IMR-90 (cell line): ENCODE measurements around the gene MYO7B. TPM values are rescaled to one million over a fixed set of nuclear protein-coding genes. Genes with fewer than 3 reads are reported as not detected.
A peak's percentile ranks its signal among the peaks of the same experiment; 100 is the strongest.

Source experiments
- ATAC-seq: fragments of 200-7000 bp; cut with Tn5 transposase; 2 replicates; pipeline ENCODE4 v1.9.1; 2020; ENCODE audit warnings: low read depth, mild to moderate bottlenecking, moderate library complexity
- BruUV-seq: library from RNA; stranded (reverse); fragments of 400-500 nt; replicated peaks from 2 replicates; lab custom pipeline; 2021; lab: Mats Ljungman, UMichigan
- CTCF ChIA-PET: fragments of 300-600 bp; formaldehyde crosslinking; extraction: SDS; loops from one replicate; lab custom pipeline; 2021; ENCODE audit warnings: antibody characterized with exemption; lab: Yijun Ruan, JAX
- POLR2A ChIA-PET: fragments of 300-600 bp; sonication (Branson Sonifier 250); formaldehyde crosslinking; loops from one replicate; lab custom pipeline; 2022; ENCODE audit warnings: antibody characterized with exemption; ENCODE audit not compliant: unreplicated experiment; lab: Charles Lee
- DNase-seq: peaks from one replicate; pipeline ENCODE4 v3.0.0; 2013
- H2AFZ ChIP-seq: replicated peaks from 2 replicates; pipeline ENCODE3; 2013; ENCODE audit warnings: low read length, mild to moderate bottlenecking; ENCODE audit not compliant: poor library complexity
- H2AK5ac ChIP-seq: 2 replicates; pipeline ENCODE4 v1.6.1; 2013; ENCODE audit warnings: low read depth, low read length, inconsistent platforms
- H2AK9ac ChIP-seq: replicated peaks from 2 replicates; pipeline ENCODE3; 2013; ENCODE audit warnings: mild to moderate bottlenecking, low read depth, low read length, moderate library complexity; ENCODE audit not compliant: poor library complexity
- H2BK120ac ChIP-seq: 2 replicates; pipeline ENCODE4 v1.6.1; 2013; ENCODE audit warnings: low read depth, low read length, inconsistent platforms
- H2BK15ac ChIP-seq: 3 replicates; pipeline ENCODE4 v1.6.1; 2013; ENCODE audit warnings: low read depth, low read length, inconsistent platforms
- H2BK20ac ChIP-seq: 2 replicates; pipeline ENCODE4 v1.6.1; 2013; ENCODE audit warnings: low read depth, mild to moderate bottlenecking, inconsistent platforms, low read length, moderate library complexity
- H2BK5ac ChIP-seq: 2 replicates; pipeline ENCODE4 v1.6.1; 2013; ENCODE audit warnings: mild to moderate bottlenecking, low read depth, low read length, inconsistent platforms; ENCODE audit not compliant: poor library complexity, severe bottlenecking
- H3K14ac ChIP-seq: replicated peaks from 2 replicates; pipeline ENCODE4 v1.6.1; 2013; ENCODE audit warnings: low read depth, low read length, inconsistent platforms
- H3K18ac ChIP-seq: 2 replicates; pipeline ENCODE4 v1.6.1; 2013; ENCODE audit warnings: low read depth, low read length, control low read depth
- H3K23ac ChIP-seq: 2 replicates; pipeline ENCODE4 v1.6.1; 2013; ENCODE audit warnings: low read depth, low read length, inconsistent platforms
- H3K27ac ChIP-seq: 2 replicates; pipeline ENCODE4 v1.5.1; 2013; ENCODE audit warnings: mild to moderate bottlenecking, control low read depth, low read length; ENCODE audit not compliant: insufficient read depth
- H3K27me3 ChIP-seq: 2 replicates; pipeline ENCODE4 v1.6.1; 2013; ENCODE audit warnings: low read length; ENCODE audit not compliant: control insufficient read depth, insufficient read depth
- H3K36me3 ChIP-seq: 2 replicates; pipeline ENCODE4 v1.6.1; 2013; ENCODE audit warnings: low read length, mixed read lengths; ENCODE audit not compliant: control insufficient read depth, insufficient read depth
- H3K4ac ChIP-seq: 2 replicates; pipeline ENCODE4 v1.6.1; 2013; ENCODE audit warnings: low read depth, low read length, inconsistent platforms
- H3K4me1 ChIP-seq: 2 replicates; pipeline ENCODE4 v1.6.1; 2013; ENCODE audit warnings: low read length, mixed read lengths; ENCODE audit not compliant: control insufficient read depth, insufficient read depth
- H3K4me2 ChIP-seq: 2 replicates; pipeline ENCODE4 v1.6.1; 2013; ENCODE audit warnings: low read depth, mild to moderate bottlenecking, control low read depth, low read length, moderate library complexity
- H3K4me3 ChIP-seq: 2 replicates; pipeline ENCODE4 v1.5.1; 2013; ENCODE audit warnings: low read depth, mild to moderate bottlenecking, control low read depth, low read length, moderate library complexity; ENCODE audit not compliant: insufficient read depth
- H3K56ac ChIP-seq: 2 replicates; pipeline ENCODE4 v1.6.1; 2013; ENCODE audit warnings: low read length, inconsistent platforms; ENCODE audit not compliant: insufficient read depth; ENCODE audit errors: extremely low read depth
- H3K79me1 ChIP-seq, 2 experiments: 2 replicates each; pipeline ENCODE4 v1.6.1; 2013; ENCODE audit warnings: low read length in 2 of 2, inconsistent platforms in 1 of 2, low read depth in 1 of 2
- H3K9ac ChIP-seq: 2 replicates; pipeline ENCODE4 v1.6.1; 2013; ENCODE audit warnings: low read depth, low read length, control low read depth
- H3K9me1 ChIP-seq: 2 replicates; pipeline ENCODE4 v1.6.1; 2013; ENCODE audit warnings: low read length, inconsistent platforms; ENCODE audit not compliant: insufficient read depth
- H3K9me3 ChIP-seq: 2 replicates; pipeline ENCODE4 v1.6.1; 2013; ENCODE audit warnings: low read length; ENCODE audit not compliant: control insufficient read depth, insufficient read depth
- H4K20me1 ChIP-seq: 2 replicates; pipeline ENCODE4 v1.6.1; 2013; ENCODE audit warnings: low read length, inconsistent platforms; ENCODE audit not compliant: insufficient read depth
- H4K5ac ChIP-seq: 2 replicates; pipeline ENCODE4 v1.6.1; 2013; ENCODE audit warnings: mild to moderate bottlenecking, low read depth, low read length, control low read depth
- H4K8ac ChIP-seq, 2 experiments: 2 replicates each; pipeline ENCODE4 v1.6.1; 2013; ENCODE audit warnings: low read depth in 2 of 2, low read length in 2 of 2, control low read depth in 1 of 2, inconsistent platforms in 1 of 2
- H4K91ac ChIP-seq: 2 replicates; pipeline ENCODE4 v1.6.1; 2013; ENCODE audit warnings: low read depth, low read length, inconsistent platforms; ENCODE audit not compliant: insufficient read depth
- BHLHE40 ChIP-seq: fragments of 150-350 bp; IDR thresholded peaks from 2 replicates; pipeline ENCODE4 v1.6.1; 2016; ENCODE audit warnings: mild to moderate bottlenecking, low read depth, low read length
- CEBPB ChIP-seq: IDR thresholded peaks from 2 replicates; pipeline ENCODE4 v1.6.1; 2012; ENCODE audit warnings: low read depth, low read length, improper control_type of control experiment
- CHD1 ChIP-seq: IDR thresholded peaks from 2 replicates; pipeline ENCODE4 v1.6.1; 2012; ENCODE audit warnings: low read depth, low read length, improper control_type of control experiment
- FOS ChIP-seq: fragments of 150-350 bp; IDR thresholded peaks from 2 replicates; pipeline ENCODE4 v1.6.1; 2016; ENCODE audit warnings: low read depth, low read length
- MAFK ChIP-seq: IDR thresholded peaks from 2 replicates; pipeline ENCODE4 v1.6.1; 2012; ENCODE audit warnings: low read depth, low read length, improper control_type of control experiment
- MAZ ChIP-seq: IDR thresholded peaks from 2 replicates; pipeline ENCODE4 v1.6.1; 2012; ENCODE audit warnings: low read depth, mild to moderate bottlenecking, low read length, improper control_type of control experiment, moderate library complexity, borderline replicate concordance
- NFE2L2 ChIP-seq: fragments of 150-350 bp; IDR thresholded peaks from 2 replicates; pipeline ENCODE4 v1.6.1; 2016; ENCODE audit warnings: low read depth, mild to moderate bottlenecking, low read length
- RAD21 ChIP-seq: IDR thresholded peaks from 2 replicates; pipeline ENCODE4 v1.6.1; 2012; ENCODE audit warnings: low read length, improper control_type of control experiment
- RFX5 ChIP-seq: IDR thresholded peaks from 2 replicates; pipeline ENCODE4 v1.8.0; 2012; ENCODE audit warnings: low read depth, mild to moderate bottlenecking, low read length, moderate library complexity
- SMC3 ChIP-seq: fragments of 150-350 bp; IDR thresholded peaks from 2 replicates; pipeline ENCODE4 v1.6.1; 2016; ENCODE audit warnings: low read depth, mild to moderate bottlenecking, antibody characterized with exemption, low read length, moderate library complexity
- WGBS, 2 experiments: methylation state at CpG; one replicate each; pipeline versions ENCODE4 v1.1.5 to v1.1.7; 2013; ENCODE audit warnings: missing lambda C conversion rate in 2 of 2; ENCODE audit not compliant: insufficient read length in 1 of 2; ENCODE audit errors: extremely low coverage in 2 of 2; 5-methylcytosine and 5-hydroxymethylcytosine counted together
- dilution Hi-C: fragments of 300-500 bp; cut with HindIII; formaldehyde crosslinking; loops from one replicate; pipeline ENCODE4 v1.14.3; 2018; ENCODE audit warnings: low sequenced_read_pairs; ENCODE audit not compliant: unreplicated experiment
- in situ Hi-C: fragments of 300-500 bp; cut with MboI; formaldehyde crosslinking; loops from 3 replicates; pipeline ENCODE4 v1.14.3; 2019; ENCODE audit warnings: low sequenced_read_pairs, inconsistent platforms, mixed read lengths
- intact Hi-C: fragments of 100-400 bp; cut with micrococcal nuclease; formaldehyde crosslinking; loops from 2 replicates; pipeline ENCODE4 v1.10.0; 2022
- polyA plus RNA-seq, 3 experiments: library from polyadenylated mRNA; depleted of rRNA; stranded (reverse); fragments of >200 nt; gene quantifications; 2 replicates each; pipeline ENCODE4 v1.2.3, GENCODE V29; 2012; ENCODE audit warnings: low replicate concordance in 1 of 3
- total RNA-seq: library from RNA; depleted of rRNA; stranded (reverse); fragments of >200 nt; gene quantifications from 2 replicates; pipeline ENCODE4 v1.2.3, GENCODE V29; 2012
- TF ChIP-seq, protein P1 (sequence below): conservative IDR thresholded peaks from 2 replicates; pipeline ENCODE4 v1.5.1; 2012; ENCODE audit warnings: mild to moderate bottlenecking, low read depth, low read length, improper control_type of control experiment

The MYO7B gene
- total and polyA plus RNA-seq, 2 of the 4 experiments (the other 2 are of a cell fraction): 0.18 to 0.46 TPM

DNA sequence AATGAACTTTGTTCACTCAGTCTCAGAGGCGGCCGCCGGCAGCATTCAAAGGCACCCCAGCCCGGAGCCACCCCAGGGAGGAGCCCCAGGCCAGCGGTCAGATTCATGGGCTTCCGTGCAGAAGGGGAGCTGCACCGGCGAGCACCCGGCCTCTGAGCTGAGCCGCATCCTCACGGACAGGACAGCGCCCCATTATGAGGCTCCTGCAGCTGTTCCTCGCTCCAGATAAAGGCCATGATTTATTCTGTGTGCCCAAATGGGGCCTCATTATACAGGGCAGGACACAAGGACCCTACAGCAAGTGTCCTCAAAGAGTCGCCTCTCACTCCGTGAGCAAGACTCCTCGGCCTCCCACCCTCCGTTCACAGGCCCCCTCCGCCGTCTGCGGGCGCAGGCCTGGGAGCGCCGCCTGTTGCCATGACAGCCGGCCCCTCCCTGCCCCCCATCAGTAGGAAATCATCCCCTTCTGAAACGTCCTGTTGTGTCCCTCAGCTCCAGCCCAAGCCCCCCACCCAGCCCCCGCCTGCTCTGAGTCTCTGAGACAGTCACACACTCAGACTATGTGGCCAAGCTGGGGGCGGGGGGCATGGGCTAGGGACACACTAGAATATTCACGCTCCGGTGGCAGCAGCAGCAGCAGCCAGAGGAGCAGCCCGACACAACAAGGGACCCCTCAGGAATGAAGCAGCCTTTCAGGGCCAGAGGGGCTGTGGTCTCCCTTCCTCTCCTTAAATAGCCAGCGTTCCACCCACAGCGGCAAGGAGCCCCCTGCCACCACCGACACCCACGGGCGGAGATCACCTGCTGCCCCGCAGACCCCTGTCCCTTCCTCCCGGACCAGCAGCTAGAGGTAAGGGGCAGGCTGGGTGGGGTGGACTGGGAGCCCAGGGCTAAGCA lies 110.2 kb downstream of the MYO7B start, which contains the start of gene GPR17:
Gene GPR17, plus strand, starts transcription at position 759 of the 897 bp plus-strand sequence. CDS start 4,583 bp downstream, outside the sequence.
- H2BK20ac ChIP-seq: 0 out of 2 replicates have a peak within 1 kb of the TSS, but pooled peaks have one; percentile 4
- H3K36me3 ChIP-seq: peaks cover 1% of the 10 kb centered on the region; the same call in 1 of the 2 replicates
- H4K91ac ChIP-seq: no peak within 1 kb of the TSS; the same call in 1 of the 2 replicates
- H4K5ac ChIP-seq: no peak within 1 kb of the TSS
- no peak within 1 kb of the TSS for H3K4me2 ChIP-seq
- H3K23ac ChIP-seq: no peak within 1 kb of the TSS
- TF ChIP-seq BHLHE40 (no peak), MAZ (no peak), CEBPB (no peak), CHD1 (no peak), MAFK (no peak), NFE2L2 (no peak), SMC3 (no peak), FOS (no peak), RAD21 (no peak), RFX5 (no peak)
- TF ChIP-seq, protein P1, sequence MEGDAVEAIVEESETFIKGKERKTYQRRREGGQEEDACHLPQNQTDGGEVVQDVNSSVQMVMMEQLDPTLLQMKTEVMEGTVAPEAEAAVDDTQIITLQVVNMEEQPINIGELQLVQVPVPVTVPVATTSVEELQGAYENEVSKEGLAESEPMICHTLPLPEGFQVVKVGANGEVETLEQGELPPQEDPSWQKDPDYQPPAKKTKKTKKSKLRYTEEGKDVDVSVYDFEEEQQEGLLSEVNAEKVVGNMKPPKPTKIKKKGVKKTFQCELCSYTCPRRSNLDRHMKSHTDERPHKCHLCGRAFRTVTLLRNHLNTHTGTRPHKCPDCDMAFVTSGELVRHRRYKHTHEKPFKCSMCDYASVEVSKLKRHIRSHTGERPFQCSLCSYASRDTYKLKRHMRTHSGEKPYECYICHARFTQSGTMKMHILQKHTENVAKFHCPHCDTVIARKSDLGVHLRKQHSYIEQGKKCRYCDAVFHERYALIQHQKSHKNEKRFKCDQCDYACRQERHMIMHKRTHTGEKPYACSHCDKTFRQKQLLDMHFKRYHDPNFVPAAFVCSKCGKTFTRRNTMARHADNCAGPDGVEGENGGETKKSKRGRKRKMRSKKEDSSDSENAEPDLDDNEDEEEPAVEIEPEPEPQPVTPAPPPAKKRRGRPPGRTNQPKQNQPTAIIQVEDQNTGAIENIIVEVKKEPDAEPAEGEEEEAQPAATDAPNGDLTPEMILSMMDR: no peak
- ChIA-PET POLR2A (no interaction called here), CTCF (no interaction called here)
- H2AFZ ChIP-seq: no peak within 1 kb of the TSS
- peaks cover 7% of the 10 kb centered on the region; the same call in 1 of the 2 replicates for H3K4me1 ChIP-seq
- no peaks in the 10 kb centered on the region; the same call in none of the 2 replicates for H4K20me1 ChIP-seq
- no peak within 1 kb of the TSS for H2BK5ac ChIP-seq
- H3K4ac ChIP-seq: 0 out of 2 replicates have a peak within 1 kb of the TSS, but pooled peaks have one; percentile 51
- ATAC-seq (no peak), DNase-seq (no peak)
- H2AK9ac ChIP-seq: peak within 1 kb of the TSS; percentile 83
- H3K27me3 ChIP-seq: no peaks in the 10 kb centered on the region
- intact Hi-C loops: loop anchor here (5.0 kb wide), 1 partner anchor 148 kb away; no protein-coding TSS in a partner anchor
- no peak within 1 kb of the TSS for H3K56ac ChIP-seq
- peaks cover 0 to 16% of the 10 kb centered on the region in 2 experiments; a peak in 2 of 4 replicates for H3K79me1 ChIP-seq
- no peak within 1 kb of the TSS; the same call in 1 of the 2 replicates for H3K14ac ChIP-seq
- dilution Hi-C loops: no loop called here
- no peak within 1 kb of the TSS for H2AK5ac ChIP-seq
- H4K8ac ChIP-seq: 0 out of 4 replicates have a peak within 1 kb of the TSS, but pooled peaks of 1 of the 2 experiments have one; percentile 25
- no TSS peak for BruUV-seq
- 69% methylated on average over 5 of the region's 37 CpGs; no CpG with 5 or more reads in 1 of the 2 experiments for WGBS, 2 experiments
- in situ Hi-C loops: no loop called here
- no peak within 1 kb of the TSS for H3K27ac ChIP-seq
- no peaks in the 10 kb centered on the region for H3K9me3 ChIP-seq
- no peak within 1 kb of the TSS for H3K18ac ChIP-seq
- no peak within 1 kb of the TSS for H3K9ac ChIP-seq
- H3K4me3 ChIP-seq: no peak within 1 kb of the TSS
- no peak within 1 kb of the TSS for H2BK120ac ChIP-seq
- H3K9me1 ChIP-seq: peaks cover 17% of the 10 kb centered on the region; the same call in 1 of the 2 replicates
- no peak within 1 kb of the TSS for H2BK15ac ChIP-seq
